Hepatocyte (in vitro differentiated cells): ENCODE results near the gene RHOF. TPM values are rescaled to one million over a fixed set of nuclear protein-coding genes. Genes with fewer than 3 reads are reported as not detected.

ENCODE experiments used
- DNase-seq: peaks from one replicate; pipeline ENCODE4 v3.0.0-alpha.2; 2016; ENCODE audit warnings: low spot score
- H2AFZ ChIP-seq: fragments of 200-600 bp; sonication (generic); 2 replicates; pipeline ENCODE4 v1.6.0; 2016; ENCODE audit warnings: antibody characterized with exemption, mild to moderate bottlenecking
- H3K27ac ChIP-seq: fragments of 200-600 bp; sonication (generic); 2 replicates; pipeline ENCODE4 v1.5.1; 2016; ENCODE audit warnings: mild to moderate bottlenecking
- H3K27me3 ChIP-seq: fragments of 200-600 bp; sonication (generic); 2 replicates; pipeline ENCODE4 v1.6.1; 2016
- H3K36me3 ChIP-seq: fragments of 200-600 bp; sonication (generic); replicated peaks from 2 replicates; pipeline ENCODE4 v1.5.1; 2016; ENCODE audit warnings: low read depth; ENCODE audit not compliant: insufficient read depth
- H3K4me1 ChIP-seq: fragments of 200-600 bp; sonication (generic); 2 replicates; pipeline ENCODE4 v1.5.1; 2016; ENCODE audit warnings: mild to moderate bottlenecking, moderate library complexity; ENCODE audit not compliant: insufficient read depth
- H3K4me2 ChIP-seq: fragments of 200-600 bp; sonication (generic); 2 replicates; pipeline ENCODE4 v1.6.0; 2016
- H3K4me3 ChIP-seq: fragments of 200-600 bp; sonication (generic); 2 replicates; pipeline ENCODE4 v1.5.1; 2016; ENCODE audit warnings: mild to moderate bottlenecking
- H3K79me2 ChIP-seq: fragments of 200-600 bp; sonication (generic); 2 replicates; pipeline ENCODE4 v1.6.0; 2017; ENCODE audit warnings: mild to moderate bottlenecking
- H3K9me2 ChIP-seq: fragments of 200-600 bp; sonication (generic); replicated peaks from 2 replicates; pipeline ENCODE4 v1.6.0; 2017; ENCODE audit warnings: mild to moderate bottlenecking; ENCODE audit not compliant: insufficient read depth
- H3K9me3 ChIP-seq: fragments of 200-600 bp; sonication (generic); 2 replicates; pipeline ENCODE4 v1.5.1; 2016; ENCODE audit warnings: low read depth, mild to moderate bottlenecking
- H4K20me1 ChIP-seq: fragments of 200-600 bp; sonication (generic); 2 replicates; pipeline ENCODE4 v1.6.0; 2016; ENCODE audit warnings: mild to moderate bottlenecking; ENCODE audit not compliant: insufficient read depth, poor library complexity, severe bottlenecking
- EZH2 ChIP-seq: fragments of 200-600 bp; sonication (generic); IDR thresholded peaks from 2 replicates; pipeline ENCODE4 v1.6.1; 2016; ENCODE audit warnings: antibody characterized with exemption, mild to moderate bottlenecking, borderline replicate concordance
- EZH2phosphoT487 ChIP-seq: fragments of 200-600 bp; sonication (generic); IDR thresholded peaks from one replicate; pipeline ENCODE4 v1.6.1; 2018; ENCODE audit warnings: antibody characterized with exemption, mild to moderate bottlenecking, low read depth, moderate library complexity; ENCODE audit not compliant: unreplicated experiment, severe bottlenecking
- WGBS: methylation state at CpG from one replicate; pipeline ENCODE4 v1.1.6; 2016; ENCODE audit warnings: low lambda C conversion rate; ENCODE audit errors: missing lambda C conversion rate; 5-methylcytosine and 5-hydroxymethylcytosine counted together
- polyA plus RNA-seq: library from polyadenylated mRNA; unstranded; fragments of >200 nt; fragmentation: Nextera tagmentation; extraction: Ambion mirVana; gene quantifications from 2 replicates; pipeline ENCODE4 v1.2.1, GENCODE V29; 2016
- total RNA-seq: library from RNA; depleted of rRNA; stranded (reverse); fragments of >200 nt; gene quantifications from 2 replicates; pipeline ENCODE4 v1.2.3, GENCODE V29; 2014
- TF ChIP-seq, protein P1 (sequence below): fragments of 200-600 bp; sonication (generic); IDR thresholded peaks from 2 replicates; pipeline ENCODE4 v1.5.1; 2016; ENCODE audit warnings: antibody characterized with exemption, mild to moderate bottlenecking; ENCODE audit not compliant: poor library complexity

The RHOF gene
- total and polyA plus RNA-seq, 2 experiments from 2014 or later: 40.4 to 45.3 TPM

DNA sequence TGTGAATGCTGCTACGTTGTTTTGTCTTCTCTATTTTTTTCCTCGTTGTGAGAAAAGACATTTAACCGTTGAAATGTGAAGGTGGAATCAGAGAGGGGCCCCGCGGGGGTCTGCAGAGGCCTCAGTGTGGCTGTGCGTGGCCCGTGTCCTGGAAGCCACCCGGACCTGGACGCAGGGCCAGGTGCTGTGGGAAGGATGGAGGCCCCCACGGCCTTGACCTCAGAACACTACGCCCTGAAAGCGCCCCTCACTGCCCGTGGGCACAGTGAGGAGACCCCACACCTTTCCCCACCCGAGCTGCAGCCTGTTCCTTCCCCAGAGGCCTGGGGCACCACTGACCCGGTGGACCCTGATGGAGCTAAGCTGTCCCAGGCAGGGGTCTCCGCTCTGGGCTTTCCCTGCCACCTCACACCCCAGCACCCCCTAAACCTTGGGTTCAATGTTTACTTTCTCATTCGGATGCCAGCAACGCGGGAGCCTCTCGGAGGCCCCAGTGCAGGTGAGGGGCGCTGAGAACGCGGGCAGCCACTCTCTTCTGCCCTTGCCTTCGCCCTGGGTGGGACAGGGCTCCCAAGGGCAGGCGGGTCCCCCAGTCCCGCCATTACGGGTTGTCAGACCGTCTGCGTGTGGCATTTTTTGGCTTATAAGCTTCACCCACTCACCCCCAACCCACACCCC is 37.2 kb upstream of the RHOF start:
- Histone ChIP-seq H4K20me1 (no peaks in the 10 kb centered on the region), H3K27ac (no peak overlapping the region), H3K4me3 (no peak overlapping the region), H3K4me1 (no peaks in the 10 kb centered on the region), H2AFZ (no peak overlapping the region), H3K4me2 (no peak overlapping the region), H3K79me2 (no peaks in the 10 kb centered on the region), H3K36me3 (no peaks in the 10 kb centered on the region), H3K9me2 (no peaks in the 10 kb centered on the region), H3K9me3 (no peaks in the 10 kb centered on the region), H3K27me3 (no peaks in the 10 kb centered on the region)
- WGBS: 95% methylated on average over 29 of the region's 29 CpGs
- no peak for DNase-seq
- TF ChIP-seq, protein P1, sequence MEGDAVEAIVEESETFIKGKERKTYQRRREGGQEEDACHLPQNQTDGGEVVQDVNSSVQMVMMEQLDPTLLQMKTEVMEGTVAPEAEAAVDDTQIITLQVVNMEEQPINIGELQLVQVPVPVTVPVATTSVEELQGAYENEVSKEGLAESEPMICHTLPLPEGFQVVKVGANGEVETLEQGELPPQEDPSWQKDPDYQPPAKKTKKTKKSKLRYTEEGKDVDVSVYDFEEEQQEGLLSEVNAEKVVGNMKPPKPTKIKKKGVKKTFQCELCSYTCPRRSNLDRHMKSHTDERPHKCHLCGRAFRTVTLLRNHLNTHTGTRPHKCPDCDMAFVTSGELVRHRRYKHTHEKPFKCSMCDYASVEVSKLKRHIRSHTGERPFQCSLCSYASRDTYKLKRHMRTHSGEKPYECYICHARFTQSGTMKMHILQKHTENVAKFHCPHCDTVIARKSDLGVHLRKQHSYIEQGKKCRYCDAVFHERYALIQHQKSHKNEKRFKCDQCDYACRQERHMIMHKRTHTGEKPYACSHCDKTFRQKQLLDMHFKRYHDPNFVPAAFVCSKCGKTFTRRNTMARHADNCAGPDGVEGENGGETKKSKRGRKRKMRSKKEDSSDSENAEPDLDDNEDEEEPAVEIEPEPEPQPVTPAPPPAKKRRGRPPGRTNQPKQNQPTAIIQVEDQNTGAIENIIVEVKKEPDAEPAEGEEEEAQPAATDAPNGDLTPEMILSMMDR: no peak
- TF ChIP-seq EZH2phosphoT487: no peak
- TF ChIP-seq EZH2: no peak

DNA sequence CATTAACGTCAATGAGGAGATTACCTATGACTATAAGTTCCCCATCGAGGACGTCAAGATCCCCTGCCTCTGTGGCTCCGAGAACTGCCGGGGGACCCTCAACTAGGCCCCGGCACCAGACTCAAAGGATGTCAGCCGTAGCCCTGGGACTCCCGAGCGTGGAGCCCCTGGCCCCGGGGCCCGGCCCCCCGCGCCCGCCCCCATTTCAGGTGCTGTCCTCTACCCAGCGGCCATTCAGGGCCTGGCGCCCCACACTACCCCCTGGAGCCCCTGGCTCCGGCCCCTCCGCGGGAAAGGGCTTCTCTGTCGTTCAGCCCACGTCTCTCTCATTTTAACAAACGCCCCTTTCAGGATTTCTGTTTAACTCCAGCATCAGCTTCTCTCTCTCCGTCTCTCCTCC is 36.6 kb upstream of the RHOF start:
- no peak overlapping the region for H3K27ac ChIP-seq
- WGBS: 95% methylated on average over 14 of the region's 23 CpGs
- H3K4me1 ChIP-seq: no peaks in the 10 kb centered on the region
- H3K79me2 ChIP-seq: no peaks in the 10 kb centered on the region
- H3K9me2 ChIP-seq: no peaks in the 10 kb centered on the region
- no peak overlapping the region for H2AFZ ChIP-seq
- no peak overlapping the region for H3K4me2 ChIP-seq
- H3K9me3 ChIP-seq: no peaks in the 10 kb centered on the region
- TF ChIP-seq EZH2: no peak
- no peak for TF ChIP-seq EZH2phosphoT487
- TF ChIP-seq, protein P1: no peak
- no peaks in the 10 kb centered on the region for H4K20me1 ChIP-seq
- no peaks in the 10 kb centered on the region for H3K27me3 ChIP-seq
- no peaks in the 10 kb centered on the region for H3K36me3 ChIP-seq
- DNase-seq: no peak
- H3K4me3 ChIP-seq: no peak overlapping the region

DNA sequence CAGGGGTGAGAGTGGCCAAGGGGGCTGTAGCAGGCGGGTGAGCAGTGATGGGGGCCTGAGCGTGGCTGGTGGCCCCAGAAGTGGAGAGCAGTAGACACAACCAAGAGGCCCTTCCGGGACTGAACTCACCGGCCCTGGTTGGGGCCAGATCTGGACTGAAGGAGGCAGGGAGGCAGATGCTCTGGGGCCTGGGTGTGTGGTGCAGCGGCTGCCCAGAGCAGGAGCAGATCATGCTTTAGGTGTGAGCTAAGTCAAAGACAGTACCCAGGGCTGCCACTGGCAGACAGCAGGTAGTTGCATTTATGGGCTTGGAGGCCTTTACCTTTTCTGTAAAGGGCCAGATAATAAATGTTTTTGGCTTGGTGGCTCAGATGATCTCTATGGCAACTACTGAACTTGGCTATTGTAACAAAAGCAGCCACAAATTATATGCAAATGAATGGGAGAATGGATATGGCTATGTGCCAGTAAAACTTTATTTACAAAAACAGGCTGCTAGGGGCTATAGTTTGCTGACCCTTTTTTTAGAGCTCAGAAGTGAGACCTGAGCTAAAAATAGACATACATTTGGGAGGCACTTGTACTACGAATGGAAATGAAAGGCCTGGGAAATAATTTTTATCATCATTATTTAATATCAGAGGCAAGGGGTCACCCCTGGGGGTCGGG is 35.9 kb upstream of the RHOF start:
- Histone ChIP-seq H3K9me2 (no peaks in the 10 kb centered on the region), H3K4me1 (no peaks in the 10 kb centered on the region), H3K9me3 (no peaks in the 10 kb centered on the region), H3K4me3 (no peak overlapping the region), H3K36me3 (no peaks in the 10 kb centered on the region), H3K79me2 (no peaks in the 10 kb centered on the region), H4K20me1 (no peaks in the 10 kb centered on the region), H3K27me3 (no peaks in the 10 kb centered on the region), H3K27ac (no peak overlapping the region), H2AFZ (no peak overlapping the region), H3K4me2 (no peak overlapping the region)
- WGBS: 98% methylated on average over 7 of the region's 7 CpGs
- no peak for DNase-seq
- TF ChIP-seq EZH2 (no peak), EZH2phosphoT487 (no peak)
- TF ChIP-seq, protein P1: no peak
